Tibial nerve (tissue), 4 donors: ENCODE results near the gene DDTL. TPM values are rescaled to one million over a fixed set of nuclear protein-coding genes. Genes with fewer than 3 reads are reported as not detected.

Experiments
- DNase-seq, 2 donors: peaks; one replicate each; pipeline ENCODE4 v3.0.0-alpha.2; 2019; ENCODE audit warnings: low spot score in 2 of 2
- H3K27ac ChIP-seq, 4 donors: fragments of 200-600 bp; sonication (generic) in 3 of 4; one replicate each; pipeline ENCODE4 v1.5.1; 2017 to 2019; ENCODE audit warnings: mild to moderate bottlenecking in 1 of 4
- H3K27me3 ChIP-seq, 2 donors: fragments of 200-600 bp; sonication (generic) in 1 of 2; one replicate each; pipeline versions ENCODE4 v1.5.1 to v1.6.0; 2017 to 2019
- H3K36me3 ChIP-seq, 3 donors: fragments of 200-600 bp; sonication (generic); one replicate each; pipeline ENCODE4 v1.5.1; 2018 to 2019
- H3K4me1 ChIP-seq, 4 donors: fragments of 200-600 bp; sonication (generic) in 3 of 4; one replicate each; pipeline ENCODE4 v1.5.1; 2017 to 2019
- H3K4me3 ChIP-seq, 4 donors: fragments of 200-600 bp; sonication (generic) in 3 of 4; one replicate each; pipeline ENCODE4 v1.5.1; 2017 to 2019; ENCODE audit warnings: mild to moderate bottlenecking in 1 of 4, moderate library complexity in 1 of 4
- H3K9me3 ChIP-seq, 4 donors: fragments of 200-600 bp; sonication (generic) in 3 of 4; one replicate each; pipeline ENCODE4 v1.5.1; 2017 to 2019
- CTCF ChIP-seq, 5 experiments: fragments of 200-600 bp in 3 of 5; fragments of 450-650 bp in 2 of 5; sonication (generic) in 3 of 5; IDR thresholded peaks; one replicate each; pipeline ENCODE4 v1.5.1; 2016 to 2019; ENCODE audit warnings: antibody characterized with exemption in 5 of 5, mild to moderate bottlenecking in 3 of 5, moderate library complexity in 2 of 5
- EP300 ChIP-seq, 2 donors: sonication (generic); formaldehyde crosslinking; IDR thresholded peaks; one replicate each; pipeline ENCODE4 v1.6.1; 2017; ENCODE audit warnings: antibody characterized with exemption in 2 of 2, mild to moderate bottlenecking in 1 of 2
- POLR2A ChIP-seq, 2 donors: fragments of 450-650 bp; IDR thresholded peaks; one replicate each; pipeline ENCODE4 v1.6.1; 2017; ENCODE audit warnings: antibody characterized with exemption in 2 of 2, mild to moderate bottlenecking in 2 of 2, moderate library complexity in 2 of 2
- WGBS, 2 donors: methylation state at CpG; one replicate each; pipeline ENCODE4 v1.1.5; 2018; 5-methylcytosine and 5-hydroxymethylcytosine counted together
- total RNA-seq, 4 donors: library from RNA; depleted of rRNA; stranded (reverse); fragments of >200 nt; gene quantifications; one replicate each; pipeline ENCODE4 v1.1.0, GENCODE V29; 2016

Gene DDTL
- total RNA-seq, 4 donors from 2014 or later, result 2.4 to 4.6 (median 3.3) TPM; not detected in 1

DNA sequence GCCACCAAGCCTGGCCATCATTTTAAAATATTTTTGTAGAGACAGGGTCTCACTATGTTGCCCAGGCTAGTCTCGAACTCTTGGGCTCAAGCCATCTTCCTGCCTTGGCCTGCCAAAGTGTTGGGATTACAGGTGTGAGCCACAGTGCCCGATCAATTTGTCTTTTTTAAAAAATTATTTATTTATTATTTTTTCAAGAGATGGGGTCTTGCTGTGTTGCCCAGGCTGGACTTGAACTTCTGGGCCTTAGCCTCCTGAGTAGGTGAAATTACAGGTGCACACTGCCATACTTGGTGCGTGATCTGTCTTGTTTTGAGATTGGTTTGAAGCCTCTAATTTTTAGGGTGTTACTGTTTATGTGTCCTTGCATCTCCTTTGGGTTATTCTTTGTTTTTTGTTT lies 54.6 kb downstream of the DDTL start:
- Histone ChIP-seq H3K9me3 (peaks cover 0 to 9% (median 2%) of the 10 kb centered on the region in 4 donors), H3K27ac (no peak overlapping the region), H3K4me1 (no peaks in the 10 kb centered on the region), H3K27me3 (no peaks in the 10 kb centered on the region), H3K4me3 (no peak overlapping the region), H3K36me3 (peaks cover 0 to 21% (median 0%) of the 10 kb centered on the region in 3 donors)
- no peak for TF ChIP-seq CTCF (IDR thresholded peaks at IDR 0.05)
- TF ChIP-seq POLR2A (IDR thresholded peaks at IDR 0.05), result no peak
- TF ChIP-seq EP300 (IDR thresholded peaks at IDR 0.05), result no peak
- no peak for DNase-seq
- 98% methylated on average over 3 of the region's 3 CpGs for WGBS, 2 donors

Other genes starting within 250 kb of the DDTL start
- gene ZNF70, start 215.8 kb upstream of the DDTL start, total RNA-seq, result 1 to 10 TPM; 4.1 to 7.4 (median 6.0) TPM
- gene VPREB3, start 212.5 kb upstream of the DDTL start, total RNA-seq, result not detected
- gene C22orf15, start 203.9 kb upstream of the DDTL start, total RNA-seq, result under 1 TPM in 1 of 4 donors, not detected in 3; 0.44 TPM
- gene CHCHD10, start 198.9 kb upstream of the DDTL start, total RNA-seq, result 10 to 100 TPM in 1 of 4 donors, 1 to 10 TPM in 2, not detected in 1; 3.7 to 14.0 (median 9.6) TPM
- gene MMP11, start 194.0 kb upstream of the DDTL start, total RNA-seq, result 1 to 10 TPM; 4.5 to 7.3 (median 5.6) TPM
- 10 to 100 TPM; 31.5 to 53.4 (median 43.8) TPM for gene SMARCB1, start 179.9 kb upstream of the DDTL start, total RNA-seq
- 1 to 10 TPM in 1 of 4 donors, under 1 TPM in 1, not detected in 2; 0.60 to 2.3 TPM for gene DERL3, start 127.9 kb upstream of the DDTL start, total RNA-seq
- 10 to 100 TPM in 3 of 4 donors, 1 to 10 TPM in 1; 6.9 to 28.9 (median 13.4) TPM for gene SLC2A11, start 109.0 kb upstream of the DDTL start, total RNA-seq
- gene MIF, start 72.5 kb upstream of the DDTL start, total RNA-seq, result 100 to 1,000 TPM; 160 to 481 (median 281) TPM
- gene GSTT2B, start 5.7 kb upstream of the DDTL start, total RNA-seq, result 10 to 100 TPM in 2 of 4 donors, 1 to 10 TPM in 1, under 1 TPM in 1; 0.66 to 17.8 (median 8.7) TPM
- gene DDT, start 7.6 kb downstream of the DDTL start, total RNA-seq, result 100 to 1,000 TPM; 121 to 167 (median 131) TPM
- gene GSTT2, start 13.2 kb downstream of the DDTL start, total RNA-seq, result under 1 TPM in 2 of 4 donors, not detected in 2; 0.39 to 0.66 TPM
- gene GSTT4, start 38.6 kb downstream of the DDTL start, total RNA-seq, result not detected
- 10 to 100 TPM; 55.5 to 75.0 (median 63.8) TPM for gene CABIN1, start 44.4 kb downstream of the DDTL start, total RNA-seq
- gene SUSD2, start 214.6 kb downstream of the DDTL start, total RNA-seq, result 1 to 10 TPM; 9.0 to 9.6 (median 9.4) TPM